Liver (tissue), 9 donors: ENCODE results near the gene ERBB3. TPM values are rescaled to one million over a fixed set of nuclear protein-coding genes. Genes with fewer than 3 reads are reported as not detected.

Experiments used
- DNase-seq: peaks from one replicate; pipeline ENCODE4 v3.0.0-alpha.2; 2017; ENCODE audit warnings: low spot score
- H3K27ac ChIP-seq, 2 donors: one replicate each; pipeline ENCODE4 v1.7.0; 2013; ENCODE audit warnings: inconsistent platforms in 2 of 2, low read length in 2 of 2, control low read depth in 1 of 2, low read depth in 1 of 2, mild to moderate bottlenecking in 1 of 2
- H3K27me3 ChIP-seq, 4 donors: one replicate each; pipeline versions ENCODE4 v1.6.1 to v1.7.0; 2013; ENCODE audit warnings: low read length in 3 of 4, inconsistent platforms in 1 of 4, mild to moderate bottlenecking in 1 of 4, moderate library complexity in 1 of 4; ENCODE audit not compliant: control insufficient read depth in 4 of 4, insufficient read depth in 4 of 4
- H3K36me3 ChIP-seq, 4 donors: one replicate each; pipeline versions ENCODE4 v1.6.1 to v1.7.0; 2013; ENCODE audit warnings: low read length in 3 of 4, mild to moderate bottlenecking in 3 of 4, low read depth in 1 of 4, moderate library complexity in 1 of 4; ENCODE audit not compliant: control insufficient read depth in 4 of 4, insufficient read depth in 3 of 4
- H3K4me1 ChIP-seq, 4 donors: one replicate each; pipeline versions ENCODE4 v1.6.1 to v1.7.0; 2013; ENCODE audit warnings: low read length in 3 of 4, mild to moderate bottlenecking in 3 of 4, moderate library complexity in 1 of 4; ENCODE audit not compliant: control insufficient read depth in 4 of 4, insufficient read depth in 4 of 4
- H3K4me3 ChIP-seq, 3 donors: one replicate each; pipeline versions ENCODE4 v1.6.1 to v1.7.0; 2013; ENCODE audit warnings: low read length in 3 of 3, control low read depth in 1 of 3, low read depth in 1 of 3, mild to moderate bottlenecking in 1 of 3
- H3K9ac ChIP-seq, 2 donors: one replicate each; pipeline ENCODE4 v1.7.0; 2013; ENCODE audit warnings: low read length in 2 of 2, mild to moderate bottlenecking in 2 of 2, moderate library complexity in 2 of 2, control low read depth in 1 of 2, low read depth in 1 of 2
- H3K9me3 ChIP-seq, 4 donors: one replicate each; pipeline versions ENCODE4 v1.6.1 to v1.7.0; 2013; ENCODE audit warnings: low read length in 3 of 4; ENCODE audit not compliant: control insufficient read depth in 4 of 4
- EGR1 ChIP-seq, 2 donors: IDR thresholded peaks; 2 replicates each; pipeline ENCODE4 v1.6.1; 2016 to 2018; ENCODE audit warnings: antibody characterized with exemption in 2 of 2, low read depth in 2 of 2
- FOXA1 ChIP-seq: IDR thresholded peaks from 2 replicates; pipeline ENCODE4 v1.6.1; 2016; ENCODE audit warnings: antibody characterized with exemption
- GABPA ChIP-seq, 2 donors: IDR thresholded peaks in 1 of 2; conservative IDR thresholded peaks in 1 of 2; 2 replicates each; pipeline ENCODE4 v1.6.1; 2016; ENCODE audit warnings: antibody characterized with exemption in 2 of 2, mild to moderate bottlenecking in 1 of 2, moderate library complexity in 1 of 2
- HNF4A ChIP-seq, 2 donors: conservative IDR thresholded peaks; 2 replicates each; pipeline ENCODE4 v1.6.1; 2016; ENCODE audit warnings: antibody characterized with exemption in 2 of 2, mild to moderate bottlenecking in 2 of 2
- HNF4G ChIP-seq: IDR thresholded peaks from 2 replicates; pipeline ENCODE4 v1.6.1; 2016; ENCODE audit warnings: antibody characterized with exemption
- JUND ChIP-seq, 2 donors: IDR thresholded peaks; 2 replicates each; pipeline ENCODE4 v1.6.1; 2016; ENCODE audit warnings: antibody characterized with exemption in 2 of 2
- RAD21 ChIP-seq, 2 donors: IDR thresholded peaks; 2 replicates each; pipeline ENCODE4 v1.6.1; 2016; ENCODE audit warnings: antibody characterized with exemption in 2 of 2, mild to moderate bottlenecking in 2 of 2
- RXRA ChIP-seq, 2 donors: IDR thresholded peaks; 2 replicates each; pipeline ENCODE4 v1.6.1; 2017 to 2018; ENCODE audit warnings: antibody characterized with exemption in 2 of 2, mild to moderate bottlenecking in 1 of 2
- TAF1 ChIP-seq: conservative IDR thresholded peaks from 2 replicates; pipeline ENCODE4 v1.6.1; 2016; ENCODE audit warnings: antibody characterized with exemption, mild to moderate bottlenecking
- YY1 ChIP-seq: IDR thresholded peaks from 2 replicates; pipeline ENCODE4 v1.6.1; 2016; ENCODE audit warnings: antibody characterized with exemption, mild to moderate bottlenecking
- WGBS: extraction: QIAGEN DNeasy Blood & Tissue Kit; methylation state at CpG from one replicate; pipeline ENCODE4 v1.1.7; 2013; 5-methylcytosine and 5-hydroxymethylcytosine counted together
- polyA plus RNA-seq, 2 donors: library from polyadenylated mRNA; stranded (reverse) in 1 of 2; unstranded in 1 of 2; fragments of 200-250 nt in 1 of 2; fragments of >200 nt in 1 of 2; fragmentation: Nextera tagmentation in 1 of 2; extraction: Ambion mirVana in 1 of 2; gene quantifications; one replicate each; pipeline versions ENCODE4 v1.2.1 to v1.2.3, GENCODE V29; 2013 to 2015
- total RNA-seq, 2 donors: library from RNA; depleted of rRNA; stranded (reverse); fragments of >200 nt; gene quantifications; one replicate each; pipeline ENCODE4 v1.2.3, GENCODE V29; 2014
- TF ChIP-seq, protein P1 (sequence below): IDR thresholded peaks from 2 replicates; pipeline ENCODE4 v1.6.1; 2016; ENCODE audit warnings: antibody characterized with exemption
- TF ChIP-seq, protein P2 (sequence below): IDR thresholded peaks from 2 replicates; pipeline ENCODE4 v1.6.1; 2016; ENCODE audit warnings: antibody characterized with exemption
- TF ChIP-seq, protein P3 (sequence below): IDR thresholded peaks from 2 replicates; pipeline ENCODE4 v1.6.1; 2016; ENCODE audit warnings: antibody characterized with exemption
- TF ChIP-seq, protein P4 (sequence below): IDR thresholded peaks from 2 replicates; pipeline ENCODE4 v1.6.1; 2016; ENCODE audit warnings: antibody characterized with exemption, mild to moderate bottlenecking
- donor health status: healthy.
- donor health status: healthy.
- donor health status: healthy.
- donor health status: healthy.
- donor health status: healthy.

Gene ERBB3
- total and polyA plus RNA-seq, 4 donors: 32.4 to 141 (median 51.6) TPM

DNA sequence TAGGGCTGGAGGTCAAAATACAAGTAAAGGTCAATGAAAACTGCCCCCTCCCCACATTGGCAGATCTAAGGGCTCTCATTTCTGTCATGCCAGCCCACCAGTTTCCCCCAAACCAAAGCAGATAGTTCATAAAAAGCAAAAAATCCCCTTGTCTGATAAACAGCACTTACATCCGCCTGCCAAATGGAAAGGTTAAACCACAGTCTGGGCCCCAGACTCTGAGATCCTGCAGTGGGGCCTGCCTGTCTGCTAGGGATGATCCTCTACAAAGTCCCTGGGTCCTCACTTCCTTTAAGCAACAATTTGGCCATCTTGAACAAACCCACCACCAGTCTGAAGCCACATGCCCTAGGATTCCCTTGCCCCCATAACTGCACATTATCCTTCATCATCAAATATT, 48.0 kb upstream of the ERBB3 start:
- Histone ChIP-seq H3K4me1 (peaks cover 0 to 27% (median 21%) of the 10 kb centered on the region in 4 donors), H3K27me3 (no peaks in the 10 kb centered on the region), H3K27ac (no peak overlapping the region), H3K9ac (no peak overlapping the region), H3K4me3 (no peak overlapping the region), H3K36me3 (peaks cover 0 to 12% (median 1%) of the 10 kb centered on the region in 4 donors), H3K9me3 (no peaks in the 10 kb centered on the region)
- no peak for DNase-seq
- WGBS: 87% methylated on average over 1 of the region's 1 CpG
- TF ChIP-seq GABPA (IDR thresholded peaks at IDR 0.05 in 1 of 2, conservative IDR thresholded peaks at IDR 0.05 in 1 of 2) (no peak), HNF4G (no peak), TAF1 (no peak), JUND (IDR thresholded peaks at IDR 0.05) (no peak), RAD21 (IDR thresholded peaks at IDR 0.05) (no peak), YY1 (no peak), EGR1 (IDR thresholded peaks at IDR 0.05; ENCODE audit: low read depth in 2 of 2) (no peak), FOXA1 (no peak), RXRA (IDR thresholded peaks at IDR 0.05) (no peak)
- TF ChIP-seq, protein P1, sequence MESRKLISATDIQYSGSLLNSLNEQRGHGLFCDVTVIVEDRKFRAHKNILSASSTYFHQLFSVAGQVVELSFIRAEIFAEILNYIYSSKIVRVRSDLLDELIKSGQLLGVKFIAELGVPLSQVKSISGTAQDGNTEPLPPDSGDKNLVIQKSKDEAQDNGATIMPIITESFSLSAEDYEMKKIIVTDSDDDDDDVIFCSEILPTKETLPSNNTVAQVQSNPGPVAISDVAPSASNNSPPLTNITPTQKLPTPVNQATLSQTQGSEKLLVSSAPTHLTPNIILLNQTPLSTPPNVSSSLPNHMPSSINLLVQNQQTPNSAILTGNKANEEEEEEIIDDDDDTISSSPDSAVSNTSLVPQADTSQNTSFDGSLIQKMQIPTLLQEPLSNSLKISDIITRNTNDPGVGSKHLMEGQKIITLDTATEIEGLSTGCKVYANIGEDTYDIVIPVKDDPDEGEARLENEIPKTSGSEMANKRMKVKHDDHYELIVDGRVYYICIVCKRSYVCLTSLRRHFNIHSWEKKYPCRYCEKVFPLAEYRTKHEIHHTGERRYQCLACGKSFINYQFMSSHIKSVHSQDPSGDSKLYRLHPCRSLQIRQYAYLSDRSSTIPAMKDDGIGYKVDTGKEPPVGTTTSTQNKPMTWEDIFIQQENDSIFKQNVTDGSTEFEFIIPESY: no peak
- TF ChIP-seq, protein P2, sequence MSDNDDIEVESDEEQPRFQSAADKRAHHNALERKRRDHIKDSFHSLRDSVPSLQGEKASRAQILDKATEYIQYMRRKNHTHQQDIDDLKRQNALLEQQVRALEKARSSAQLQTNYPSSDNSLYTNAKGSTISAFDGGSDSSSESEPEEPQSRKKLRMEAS: no peak
- TF ChIP-seq, protein P3, sequence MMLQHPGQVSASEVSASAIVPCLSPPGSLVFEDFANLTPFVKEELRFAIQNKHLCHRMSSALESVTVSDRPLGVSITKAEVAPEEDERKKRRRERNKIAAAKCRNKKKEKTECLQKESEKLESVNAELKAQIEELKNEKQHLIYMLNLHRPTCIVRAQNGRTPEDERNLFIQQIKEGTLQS: no peak
- TF ChIP-seq, protein P4, sequence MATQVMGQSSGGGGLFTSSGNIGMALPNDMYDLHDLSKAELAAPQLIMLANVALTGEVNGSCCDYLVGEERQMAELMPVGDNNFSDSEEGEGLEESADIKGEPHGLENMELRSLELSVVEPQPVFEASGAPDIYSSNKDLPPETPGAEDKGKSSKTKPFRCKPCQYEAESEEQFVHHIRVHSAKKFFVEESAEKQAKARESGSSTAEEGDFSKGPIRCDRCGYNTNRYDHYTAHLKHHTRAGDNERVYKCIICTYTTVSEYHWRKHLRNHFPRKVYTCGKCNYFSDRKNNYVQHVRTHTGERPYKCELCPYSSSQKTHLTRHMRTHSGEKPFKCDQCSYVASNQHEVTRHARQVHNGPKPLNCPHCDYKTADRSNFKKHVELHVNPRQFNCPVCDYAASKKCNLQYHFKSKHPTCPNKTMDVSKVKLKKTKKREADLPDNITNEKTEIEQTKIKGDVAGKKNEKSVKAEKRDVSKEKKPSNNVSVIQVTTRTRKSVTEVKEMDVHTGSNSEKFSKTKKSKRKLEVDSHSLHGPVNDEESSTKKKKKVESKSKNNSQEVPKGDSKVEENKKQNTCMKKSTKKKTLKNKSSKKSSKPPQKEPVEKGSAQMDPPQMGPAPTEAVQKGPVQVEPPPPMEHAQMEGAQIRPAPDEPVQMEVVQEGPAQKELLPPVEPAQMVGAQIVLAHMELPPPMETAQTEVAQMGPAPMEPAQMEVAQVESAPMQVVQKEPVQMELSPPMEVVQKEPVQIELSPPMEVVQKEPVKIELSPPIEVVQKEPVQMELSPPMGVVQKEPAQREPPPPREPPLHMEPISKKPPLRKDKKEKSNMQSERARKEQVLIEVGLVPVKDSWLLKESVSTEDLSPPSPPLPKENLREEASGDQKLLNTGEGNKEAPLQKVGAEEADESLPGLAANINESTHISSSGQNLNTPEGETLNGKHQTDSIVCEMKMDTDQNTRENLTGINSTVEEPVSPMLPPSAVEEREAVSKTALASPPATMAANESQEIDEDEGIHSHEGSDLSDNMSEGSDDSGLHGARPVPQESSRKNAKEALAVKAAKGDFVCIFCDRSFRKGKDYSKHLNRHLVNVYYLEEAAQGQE: no peak

DNA sequence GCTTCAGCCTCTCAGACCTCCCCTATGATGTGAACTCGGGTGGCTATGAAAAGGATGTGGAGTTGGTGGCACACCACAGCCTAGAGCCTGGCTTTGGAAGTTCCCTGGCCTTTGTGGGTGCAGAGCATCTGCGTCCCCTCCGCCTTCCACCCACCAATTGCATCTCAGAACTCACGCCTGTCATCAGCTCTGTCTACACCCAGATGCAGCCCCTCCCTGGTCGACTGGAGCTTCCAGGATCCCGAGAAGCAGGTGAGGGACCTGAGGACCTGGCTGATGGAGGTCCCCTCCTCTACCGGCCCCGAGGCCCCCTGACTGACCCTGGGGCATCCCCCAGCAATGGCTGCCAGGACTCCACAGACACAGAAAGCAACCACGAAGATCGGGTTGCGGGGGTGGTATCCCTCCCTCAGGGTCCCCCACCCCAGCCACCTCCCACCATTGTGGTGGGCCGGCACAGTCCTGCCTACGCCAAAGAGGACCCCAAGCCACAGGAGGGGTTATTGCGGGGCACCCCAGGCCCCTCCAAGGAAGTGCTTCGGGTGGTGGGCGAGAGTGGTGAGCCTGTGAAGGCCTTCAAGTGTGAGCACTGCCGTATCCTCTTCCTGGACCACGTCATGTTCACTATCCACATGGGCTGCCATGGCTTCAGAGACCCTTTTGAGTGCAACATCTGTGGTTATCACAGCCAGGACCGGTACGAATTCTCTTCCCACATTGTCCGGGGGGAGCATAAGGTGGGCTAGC, 45.2 kb upstream of the ERBB3 start:
- Histone ChIP-seq H3K27me3 (no peaks in the 10 kb centered on the region), H3K4me3 (no peak overlapping the region), H3K9me3 (no peaks in the 10 kb centered on the region), H3K36me3 (peaks cover 0 to 12% (median 1%) of the 10 kb centered on the region in 4 donors), H3K4me1 (peaks cover 2 to 30% (median 24%) of the 10 kb centered on the region in 4 donors), H3K27ac (no peak overlapping the region), H3K9ac (no peak overlapping the region)
- TF ChIP-seq FOXA1 (no peak), HNF4A (conservative IDR thresholded peaks at IDR 0.05) (no peak), HNF4G (no peak), GABPA (IDR thresholded peaks at IDR 0.05 in 1 of 2, conservative IDR thresholded peaks at IDR 0.05 in 1 of 2) (no peak), RAD21 (IDR thresholded peaks at IDR 0.05) (no peak)
- 90% methylated on average over 21 of the region's 21 CpGs for WGBS
- no peak for DNase-seq
